8988T (cell line): Measurements from ENCODE around the gene CNIH2.
"Not testable (repeated sequence)": the region's sequence is repeated elsewhere in the genome, so short reads cannot be mapped to it uniquely, and the experiment has no call there.

Experiments
- DNase-seq: peaks from one replicate; pipeline ENCODE4 v3.0.0; 2011

Gene CNIH2

DNA sequence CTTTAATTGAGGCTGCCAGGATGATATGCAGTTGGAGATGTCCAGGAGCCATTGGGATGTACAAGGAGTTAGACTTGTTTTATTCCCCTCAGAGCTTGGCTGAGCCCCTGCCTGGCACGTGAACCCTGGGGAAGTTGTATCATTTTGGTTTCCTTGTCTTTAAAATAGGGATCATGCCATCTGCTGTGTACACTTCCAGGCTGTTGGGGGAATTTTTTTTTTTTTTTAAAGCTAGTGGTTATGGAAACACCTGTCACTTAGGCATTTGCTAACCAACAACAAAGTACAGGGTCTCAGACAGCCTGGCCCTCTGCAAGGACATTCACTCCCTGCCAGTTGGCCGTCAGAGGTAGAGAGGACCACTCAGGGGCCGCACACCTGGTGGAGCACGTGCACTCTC lies 18.0 kb upstream of the CNIH2 start:
- no peak for DNase-seq

DNA sequence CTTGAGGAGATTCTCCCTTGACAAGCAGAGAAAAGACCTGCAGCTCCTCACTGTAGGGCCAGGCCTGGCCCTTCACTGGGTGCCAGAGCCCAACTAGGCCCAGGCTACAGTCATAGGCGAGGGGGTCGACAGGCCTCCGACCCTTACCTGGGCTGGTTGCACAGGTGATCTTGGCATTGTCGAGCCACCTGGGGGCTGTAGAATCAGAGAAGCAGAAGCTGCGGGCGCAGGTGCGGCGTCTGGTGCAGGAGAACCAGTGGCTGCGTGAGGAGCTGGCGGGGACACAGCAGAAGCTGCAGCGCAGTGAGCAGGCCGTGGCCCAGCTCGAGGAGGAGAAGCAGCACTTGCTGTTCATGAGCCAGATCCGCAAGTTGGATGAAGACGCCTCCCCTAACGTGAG lies 16.4 kb upstream of the CNIH2 start:
- no peak for DNase-seq

DNA sequence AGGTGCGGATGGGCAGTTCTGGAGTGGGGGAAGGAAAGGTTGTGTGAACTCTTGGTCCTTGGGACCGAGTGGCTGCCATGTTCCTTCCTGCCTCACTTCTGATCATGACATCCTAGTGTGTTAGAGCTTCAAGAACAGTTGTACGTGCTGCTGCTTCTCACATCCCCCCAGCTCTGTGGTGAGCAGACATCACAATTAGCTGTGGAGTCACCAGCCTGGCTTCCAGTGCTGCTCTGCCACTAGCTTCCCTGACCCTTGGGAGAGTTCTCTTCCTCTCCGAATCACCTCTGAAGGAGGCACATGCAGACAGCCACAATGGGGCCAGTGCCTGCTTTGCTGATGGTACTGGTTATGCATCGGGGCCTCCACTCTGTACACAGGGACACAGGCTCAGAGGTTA lies 15.8 kb upstream of the CNIH2 start:
- DNase-seq: no peak

DNA sequence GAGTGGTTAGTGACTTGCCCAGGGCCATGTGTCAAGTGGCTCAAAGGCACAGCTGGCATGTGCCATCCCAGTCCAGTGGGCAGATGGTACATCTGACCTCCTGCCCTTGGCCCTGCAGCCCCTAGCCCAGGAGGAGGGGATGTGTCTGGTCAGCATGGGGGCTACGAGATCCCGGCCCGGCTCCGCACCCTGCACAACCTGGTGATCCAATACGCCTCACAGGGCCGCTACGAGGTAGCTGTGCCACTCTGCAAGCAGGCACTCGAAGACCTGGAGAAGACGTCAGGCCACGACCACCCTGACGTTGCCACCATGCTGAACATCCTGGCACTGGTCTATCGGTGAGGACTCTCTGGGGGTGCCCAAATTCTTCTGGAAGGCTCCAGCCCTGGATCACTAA lies 15.3 kb upstream of the CNIH2 start:
- no peak for DNase-seq

DNA sequence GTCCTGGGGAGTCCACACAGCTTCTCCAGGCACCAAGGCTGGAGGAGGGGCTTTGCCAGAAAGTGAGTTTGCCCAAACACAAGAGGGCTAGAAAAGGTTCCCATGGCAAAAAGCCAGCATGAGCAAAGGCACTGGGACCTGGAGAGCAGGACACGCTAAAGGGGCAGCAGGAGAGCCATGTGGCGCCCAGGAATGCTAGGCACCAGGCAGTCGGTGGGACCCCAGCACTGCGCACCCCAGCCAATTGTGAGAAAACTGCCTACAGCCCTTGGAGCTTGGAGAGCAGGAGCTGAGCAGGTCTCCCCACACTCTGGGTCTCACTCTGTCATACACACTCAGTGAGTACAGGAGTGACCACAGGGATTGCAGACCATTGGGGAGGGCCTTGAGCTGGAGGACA lies 14.7 kb upstream of the CNIH2 start:
- no peak for DNase-seq

DNA sequence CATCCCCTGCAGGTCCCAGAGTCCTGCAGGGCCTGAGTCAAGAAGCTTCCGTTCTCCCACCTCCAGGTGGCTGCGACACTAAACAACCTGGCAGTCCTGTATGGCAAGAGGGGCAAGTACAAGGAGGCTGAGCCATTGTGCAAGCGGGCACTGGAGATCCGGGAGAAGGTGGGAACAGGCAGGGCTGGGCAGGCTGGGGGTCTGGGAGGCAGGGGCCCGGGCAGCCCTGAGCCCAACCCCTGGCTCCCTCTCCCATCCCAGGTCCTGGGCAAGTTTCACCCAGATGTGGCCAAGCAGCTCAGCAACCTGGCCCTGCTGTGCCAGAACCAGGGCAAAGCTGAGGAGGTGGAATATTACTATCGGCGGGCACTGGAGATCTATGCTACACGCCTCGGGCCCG lies 14.2 kb upstream of the CNIH2 start:
- DNase-seq: no peak

DNA sequence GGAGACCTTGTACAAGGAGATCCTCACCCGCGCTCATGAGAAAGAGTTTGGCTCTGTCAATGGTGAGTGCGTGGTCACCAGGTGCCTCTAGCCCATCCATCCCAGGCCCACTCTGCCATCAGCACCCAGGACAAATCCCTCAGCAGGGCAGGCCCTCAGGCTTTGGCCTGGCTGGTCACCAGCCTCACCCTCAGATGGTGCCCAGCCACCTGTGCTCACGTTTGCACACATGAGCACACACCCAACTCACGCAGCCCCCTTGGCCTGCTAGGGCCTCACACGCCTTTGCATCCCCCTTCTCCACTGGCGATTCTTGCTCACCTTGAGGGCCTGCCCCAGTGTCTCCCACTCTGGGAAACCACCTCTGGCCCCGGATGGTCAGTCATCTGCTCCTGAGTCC lies 13.6 kb upstream of the CNIH2 start:
- no peak for DNase-seq

DNA sequence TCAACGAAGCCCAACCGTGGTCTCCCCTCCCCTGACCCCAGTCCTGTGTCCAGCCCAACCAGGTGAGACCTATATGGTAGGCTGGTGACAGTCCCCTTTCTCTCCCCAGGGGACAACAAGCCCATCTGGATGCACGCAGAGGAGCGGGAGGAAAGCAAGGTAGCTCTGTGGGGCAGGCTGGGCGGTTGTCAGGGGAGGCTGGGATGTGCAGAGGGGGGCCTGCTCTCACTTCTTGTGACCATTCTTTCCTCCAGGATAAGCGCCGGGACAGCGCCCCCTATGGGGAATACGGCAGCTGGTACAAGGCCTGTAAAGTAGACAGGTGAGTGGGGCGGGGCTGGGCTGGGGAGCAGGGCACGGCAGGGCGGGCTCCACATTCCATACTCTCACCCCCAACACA lies 13.1 kb upstream of the CNIH2 start:
- DNase-seq: no peak

DNA sequence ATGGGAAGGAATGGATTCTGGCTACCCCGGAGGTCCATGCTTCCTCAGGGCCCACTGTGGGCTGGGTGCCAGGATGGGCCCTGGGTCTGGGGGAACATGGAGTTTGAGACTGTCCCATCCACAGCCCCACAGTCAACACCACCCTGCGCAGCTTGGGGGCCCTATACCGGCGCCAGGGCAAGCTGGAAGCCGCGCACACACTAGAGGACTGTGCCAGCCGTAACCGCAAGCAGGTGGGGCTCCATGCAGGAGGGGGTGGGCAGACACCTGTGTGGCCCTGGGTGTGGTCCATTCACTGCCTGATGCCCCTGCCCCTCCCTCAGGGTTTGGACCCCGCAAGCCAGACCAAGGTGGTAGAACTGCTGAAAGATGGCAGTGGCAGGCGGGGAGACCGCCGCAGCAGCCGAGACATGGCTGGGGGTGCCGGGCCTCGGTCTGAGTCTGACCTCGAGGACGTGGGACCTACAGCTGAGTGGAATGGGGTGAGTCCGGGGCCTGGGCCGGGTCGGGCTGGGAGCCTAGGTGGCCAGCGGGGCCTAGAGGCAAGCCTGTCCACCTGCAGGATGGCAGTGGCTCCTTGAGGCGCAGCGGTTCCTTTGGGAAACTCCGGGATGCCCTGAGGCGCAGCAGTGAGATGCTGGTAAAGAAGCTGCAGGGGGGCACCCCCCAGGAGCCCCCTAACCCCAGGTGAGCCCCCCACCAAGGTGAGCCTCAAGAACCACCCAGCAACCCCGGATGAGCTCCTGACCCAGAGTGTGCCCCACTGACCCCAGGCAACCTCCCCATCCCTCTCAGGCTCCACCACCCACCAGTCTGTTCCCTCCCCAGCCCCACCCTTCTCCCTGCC lies 12.2 kb upstream of the CNIH2 start:
- no peak for DNase-seq

DNA sequence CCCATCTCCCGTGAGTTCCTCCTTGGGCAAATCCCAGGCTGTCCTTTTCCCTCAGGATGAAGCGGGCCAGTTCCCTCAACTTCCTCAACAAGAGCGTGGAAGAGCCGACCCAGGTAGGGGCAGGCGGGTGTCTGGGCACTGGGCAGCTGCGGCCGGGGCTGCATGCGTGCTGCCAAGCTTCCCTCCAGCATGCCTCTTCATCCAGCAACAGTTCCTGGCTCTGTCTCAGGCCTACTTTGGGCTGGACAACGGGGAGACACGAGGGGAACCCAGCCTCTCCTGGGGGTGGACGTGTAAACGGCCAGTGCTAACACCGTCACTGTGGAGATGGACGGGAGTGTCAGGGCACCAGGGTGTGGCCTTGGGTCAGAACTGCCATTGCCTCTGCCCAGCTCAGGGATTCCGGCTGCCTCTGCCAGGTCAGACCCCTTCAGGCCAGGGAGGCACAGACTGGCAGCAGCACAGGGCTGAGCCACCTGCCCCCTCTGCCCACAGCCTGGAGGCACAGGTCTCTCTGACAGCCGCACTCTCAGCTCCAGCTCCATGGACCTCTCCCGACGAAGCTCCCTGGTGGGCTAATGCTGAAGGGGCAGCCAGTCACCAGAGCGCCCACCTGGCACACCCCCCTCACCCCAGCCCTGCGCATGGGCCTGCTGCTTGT lies 11.5 kb upstream of the CNIH2 start:
- no peak for DNase-seq

DNA sequence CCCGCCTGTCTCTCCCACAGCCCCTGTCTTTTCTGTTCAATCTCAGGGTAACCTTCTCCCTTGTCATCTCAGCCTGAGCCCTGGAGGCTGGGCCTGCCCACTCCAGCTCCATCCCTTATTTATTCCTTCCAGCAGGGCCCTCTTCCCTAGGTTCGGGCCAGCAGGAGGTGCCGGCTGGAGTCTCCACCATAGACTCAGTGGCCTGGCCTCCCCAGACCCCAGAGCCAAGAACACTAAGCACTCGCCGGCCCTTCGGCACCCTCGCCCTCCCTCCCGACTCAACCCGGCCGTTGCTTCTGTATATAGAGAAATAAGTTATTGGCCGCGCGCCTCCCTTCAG lies 11.0 kb upstream of the CNIH2 start:
- no peak for DNase-seq

DNA sequence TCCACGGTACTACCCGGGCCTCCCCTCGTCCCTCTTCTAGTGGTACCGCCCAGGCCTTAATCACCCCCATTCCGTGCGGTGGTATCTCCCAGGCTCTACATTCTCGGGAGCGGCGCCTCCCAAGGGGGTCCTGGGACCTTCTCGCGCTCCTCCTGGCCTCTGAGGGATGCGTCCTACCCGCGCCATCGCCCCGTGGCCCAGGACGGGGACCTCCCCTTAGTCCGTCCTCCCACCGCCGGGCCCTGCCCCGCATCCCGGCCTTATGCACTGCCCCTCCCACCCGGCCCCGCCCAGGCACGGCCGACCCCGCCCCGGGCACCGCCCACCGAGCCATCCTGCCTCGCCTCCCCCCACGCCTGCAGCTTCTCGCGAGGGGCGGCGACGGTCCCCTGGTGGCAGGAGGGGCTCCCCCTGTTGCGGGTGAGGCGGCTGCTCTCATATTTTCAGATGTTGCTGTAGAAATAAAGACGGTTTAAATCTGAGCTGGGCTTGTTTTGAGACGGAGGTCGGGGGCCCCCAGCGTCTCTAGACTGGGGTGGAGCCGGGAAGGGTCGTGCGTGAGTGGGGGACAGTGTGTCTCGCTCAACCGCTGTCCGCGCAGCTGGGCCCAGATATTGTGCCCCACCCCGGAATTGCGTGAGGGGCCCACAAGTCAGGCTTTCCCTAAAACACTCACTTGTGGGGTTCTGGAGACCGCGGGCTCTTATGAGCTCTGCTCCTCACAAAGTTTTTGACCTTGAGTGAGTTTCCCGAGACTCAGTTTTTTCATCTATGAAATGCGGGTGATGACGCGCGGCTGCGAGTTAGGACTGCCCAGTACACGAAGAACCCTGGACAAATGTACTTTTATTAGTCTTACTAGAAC lies 10.4 kb upstream of the CNIH2 start:
- DNase-seq: peak; percentile 94

DNA sequence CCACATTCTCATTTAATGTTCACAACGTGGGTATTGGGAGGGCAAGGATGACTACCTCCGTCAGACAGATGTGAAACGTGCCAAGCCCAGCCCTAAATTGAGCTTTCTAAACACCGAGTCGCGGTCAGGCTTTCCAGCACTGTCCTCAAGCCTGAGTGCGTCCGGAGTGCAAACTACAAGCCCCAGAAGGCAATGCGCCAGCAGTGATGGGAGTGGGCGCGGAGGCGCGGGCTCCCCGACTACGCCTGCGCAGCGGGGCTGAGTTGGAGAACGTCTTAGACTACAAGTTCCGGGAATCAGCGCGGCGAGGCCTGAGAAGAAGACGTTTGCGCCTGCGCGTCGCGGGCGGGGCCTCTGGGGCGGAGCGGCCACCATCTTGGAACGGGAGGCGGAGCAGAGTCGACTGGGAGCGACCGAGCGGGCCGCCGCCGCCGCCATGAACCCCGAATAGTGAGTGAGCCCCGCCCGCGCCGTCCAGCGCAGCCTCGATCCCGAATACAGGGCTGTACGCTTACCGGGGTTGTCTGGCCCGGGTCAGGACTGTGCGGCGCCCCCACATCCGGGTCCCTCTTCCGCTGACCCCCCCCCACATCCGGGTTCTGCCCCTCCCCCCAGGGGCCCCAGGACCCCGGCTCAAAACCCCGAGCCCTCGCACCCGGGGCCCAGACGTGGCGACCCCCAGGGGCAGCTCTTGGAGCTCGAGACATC lies 9.6 kb upstream of the CNIH2 start, which contains the start of gene RAB1B:
RAB1B (plus strand) TSS at position 396 of the 708 bp plus-strand sequence; CDS start at position 437, 41 bp downstream.
- DNase-seq: peak; percentile 99

DNA sequence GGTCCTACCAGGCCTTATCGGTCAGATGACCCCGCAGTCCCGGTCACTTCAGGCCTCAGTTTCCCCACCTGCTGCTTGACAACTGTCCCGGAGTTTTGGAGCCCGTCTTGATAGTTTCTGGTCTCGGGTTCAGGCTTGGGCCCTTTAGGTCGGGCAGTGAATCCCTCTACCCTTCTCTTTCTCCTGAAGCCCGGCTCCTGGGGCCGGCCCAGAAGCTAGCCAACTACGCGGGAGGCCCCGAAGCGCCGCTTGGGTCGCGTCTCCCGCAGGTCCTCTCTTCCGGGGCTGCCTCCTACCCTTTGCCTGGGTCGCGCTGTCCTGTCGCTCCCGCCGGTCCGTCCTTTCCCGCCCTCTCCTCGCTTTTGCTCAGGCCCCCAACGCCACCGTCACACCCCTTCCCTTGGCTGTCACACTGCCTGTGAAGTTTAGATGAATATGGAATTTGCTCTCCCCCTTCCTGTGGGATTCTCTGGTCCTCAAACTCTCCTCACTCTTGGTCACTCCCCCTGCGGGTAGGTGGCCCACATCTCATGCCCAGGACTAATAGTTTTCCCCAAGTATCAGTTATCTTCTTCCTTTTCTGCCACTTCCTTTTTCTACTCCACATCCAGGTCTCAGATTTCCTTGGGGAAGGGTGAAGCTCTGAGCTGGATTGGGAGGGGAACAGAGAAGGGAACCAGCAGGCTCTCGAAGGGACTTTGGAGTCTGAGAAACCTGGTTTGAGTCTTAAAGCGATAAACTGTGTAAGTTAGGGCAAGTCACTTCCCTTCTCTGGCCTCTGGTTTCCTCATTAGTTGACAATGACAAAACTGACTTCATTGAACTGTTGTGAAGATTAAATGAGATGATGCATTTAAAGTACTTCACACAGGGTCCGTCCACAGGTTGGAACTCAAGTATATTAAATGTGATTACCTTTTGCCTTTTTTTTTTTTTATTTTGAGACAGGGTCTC lies 8.7 kb upstream of the CNIH2 start:
- DNase-seq: peak; percentile 75

DNA sequence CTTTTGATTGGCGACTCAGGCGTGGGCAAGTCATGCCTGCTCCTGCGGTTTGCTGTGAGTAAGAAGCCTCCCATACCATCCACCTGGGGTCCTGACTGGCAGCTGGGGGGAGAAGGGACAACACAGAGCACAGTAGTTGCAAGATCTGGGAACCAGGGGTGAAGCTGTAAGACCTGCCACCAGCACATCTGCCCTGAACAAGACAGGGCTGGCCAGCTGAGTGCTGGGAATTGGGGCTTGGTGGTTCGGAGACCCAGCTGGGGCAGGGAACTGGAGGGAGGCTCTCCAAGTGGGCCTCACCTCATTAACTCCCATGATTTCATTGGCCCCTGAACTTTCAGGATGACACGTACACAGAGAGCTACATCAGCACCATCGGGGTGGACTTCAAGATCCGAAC lies 6.2 kb upstream of the CNIH2 start:
- DNase-seq: no peak

DNA sequence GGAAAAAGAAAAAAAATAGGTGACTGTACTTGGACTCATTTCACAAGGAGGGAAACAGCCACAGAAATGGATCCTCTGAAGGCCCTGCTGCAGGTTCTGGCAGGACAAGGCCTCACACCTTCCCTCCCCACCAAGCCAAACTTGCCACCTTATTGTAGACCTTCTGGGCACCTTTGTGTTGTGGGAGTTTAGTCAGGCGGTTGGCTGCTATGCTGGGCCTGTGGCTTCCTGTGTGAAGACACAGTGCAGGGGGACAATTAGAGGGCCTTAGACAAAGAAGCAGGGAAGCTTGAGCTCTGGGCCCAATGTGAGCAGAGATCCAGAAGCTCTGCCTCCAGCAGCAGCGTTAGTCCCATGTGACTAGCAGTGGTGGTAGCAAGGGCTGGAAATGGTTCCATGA lies 5.4 kb upstream of the CNIH2 start:
- no peak for DNase-seq

DNA sequence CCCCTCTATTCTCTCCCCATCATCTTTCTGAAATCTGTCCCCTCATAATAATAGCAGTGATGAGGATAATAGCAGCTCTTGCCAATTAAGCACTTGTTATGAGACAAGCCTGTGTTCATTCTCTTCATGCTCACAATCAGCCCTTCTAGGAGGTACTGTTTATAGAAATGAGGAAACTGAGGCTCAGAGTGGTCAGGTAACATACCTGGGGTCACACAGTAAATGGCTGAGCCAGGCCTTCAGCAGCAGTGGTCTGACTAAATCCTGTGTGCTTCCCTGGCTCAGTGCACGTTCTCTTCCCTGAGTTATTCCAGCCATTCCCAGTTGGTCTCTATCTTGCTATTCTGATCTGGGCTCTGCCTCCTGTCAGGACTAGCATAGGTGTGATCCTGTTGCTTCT lies 3.8 kb upstream of the CNIH2 start:
- DNase-seq: no peak

DNA sequence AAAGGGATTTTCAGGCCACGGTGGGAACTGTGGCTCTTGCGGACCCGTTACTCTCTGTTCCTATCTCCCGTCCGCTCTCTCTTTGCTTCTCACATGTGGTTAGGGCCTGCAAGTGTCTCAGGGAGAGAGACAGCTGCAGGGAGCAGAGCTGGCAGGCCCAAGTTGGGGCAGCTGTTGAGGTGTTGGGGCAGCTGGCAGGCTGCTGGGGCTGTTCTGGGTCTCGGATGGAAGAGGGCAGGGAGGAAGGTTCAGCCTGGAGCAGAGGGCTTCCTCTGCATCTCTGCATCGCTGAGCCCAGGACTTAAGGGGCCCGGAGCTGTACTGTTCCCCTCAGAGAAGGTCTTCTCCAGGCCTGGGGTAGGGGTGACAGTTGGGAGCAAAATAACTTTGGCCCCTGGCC lies 2.6 kb upstream of the CNIH2 start:
- no peak for DNase-seq

DNA sequence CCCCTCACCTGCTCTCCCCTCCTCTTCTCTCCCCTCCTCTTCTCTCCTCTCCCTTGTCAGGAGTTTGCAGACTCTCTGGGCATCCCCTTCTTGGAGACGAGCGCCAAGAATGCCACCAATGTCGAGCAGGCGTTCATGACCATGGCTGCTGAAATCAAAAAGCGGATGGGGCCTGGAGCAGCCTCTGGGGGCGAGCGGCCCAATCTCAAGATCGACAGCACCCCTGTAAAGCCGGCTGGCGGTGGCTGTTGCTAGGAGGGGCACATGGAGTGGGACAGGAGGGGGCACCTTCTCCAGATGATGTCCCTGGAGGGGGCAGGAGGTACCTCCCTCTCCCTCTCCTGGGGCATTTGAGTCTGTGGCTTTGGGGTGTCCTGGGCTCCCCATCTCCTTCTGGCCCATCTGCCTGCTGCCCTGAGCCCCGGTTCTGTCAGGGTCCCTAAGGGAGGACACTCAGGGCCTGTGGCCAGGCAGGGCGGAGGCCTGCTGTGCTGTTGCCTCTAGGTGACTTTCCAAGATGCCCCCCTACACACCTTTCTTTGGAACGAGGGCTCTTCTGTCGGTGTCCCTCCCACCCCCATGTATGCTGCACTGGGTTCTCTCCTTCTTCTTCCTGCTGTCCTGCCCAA lies 1.9 kb upstream of the CNIH2 start:
- DNase-seq: no peak

DNA sequence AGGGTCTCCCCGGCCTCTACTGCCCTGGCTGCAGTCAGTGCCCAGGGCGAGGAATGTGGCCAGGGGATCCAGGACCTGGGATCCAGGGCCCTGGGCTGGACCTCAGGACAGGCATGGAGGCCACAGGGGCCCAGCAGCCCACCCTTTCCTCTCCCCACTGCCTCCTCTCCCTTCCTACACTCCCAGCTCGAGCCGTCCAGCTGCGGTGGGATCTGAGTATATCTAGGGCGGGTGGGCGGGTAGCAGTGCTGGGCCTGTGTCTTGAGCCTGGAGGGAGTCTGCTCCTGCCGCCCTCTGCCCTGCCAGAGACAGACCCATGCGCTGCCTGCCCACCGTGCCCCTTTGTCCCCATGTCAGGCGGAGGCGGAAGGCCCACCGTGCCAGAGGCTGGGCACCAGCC lies 1.4 kb upstream of the CNIH2 start:
- not testable (repeated sequence) for DNase-seq

DNA sequence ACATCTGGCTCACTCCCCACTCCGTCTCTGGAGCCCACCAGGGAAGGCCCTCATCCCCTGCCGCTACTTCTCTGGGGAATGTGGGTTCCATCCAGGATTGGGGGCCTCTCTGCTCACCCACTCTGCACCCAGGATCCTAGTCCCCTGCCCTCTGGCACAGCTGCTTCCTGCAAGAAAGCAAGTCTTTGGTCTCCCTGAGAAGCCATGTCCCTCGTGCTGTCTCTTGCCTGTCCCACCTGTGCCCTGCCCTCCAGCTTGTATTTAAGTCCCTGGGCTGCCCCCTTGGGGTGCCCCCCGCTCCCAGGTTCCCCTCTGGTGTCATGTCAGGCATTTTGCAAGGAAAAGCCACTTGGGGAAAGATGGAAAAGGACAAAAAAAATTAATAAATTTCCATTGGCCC lies 911 bp upstream of the CNIH2 start:
- DNase-seq: not testable (repeated sequence)
